ENCODE measurements around the gene C4orf50. TPM values are rescaled to one million over a fixed set of nuclear protein-coding genes. Genes with fewer than 3 reads are reported as not detected.

C4orf50 gene
- total and polyA plus RNA-seq, 7 donors: not detected

DNA sequence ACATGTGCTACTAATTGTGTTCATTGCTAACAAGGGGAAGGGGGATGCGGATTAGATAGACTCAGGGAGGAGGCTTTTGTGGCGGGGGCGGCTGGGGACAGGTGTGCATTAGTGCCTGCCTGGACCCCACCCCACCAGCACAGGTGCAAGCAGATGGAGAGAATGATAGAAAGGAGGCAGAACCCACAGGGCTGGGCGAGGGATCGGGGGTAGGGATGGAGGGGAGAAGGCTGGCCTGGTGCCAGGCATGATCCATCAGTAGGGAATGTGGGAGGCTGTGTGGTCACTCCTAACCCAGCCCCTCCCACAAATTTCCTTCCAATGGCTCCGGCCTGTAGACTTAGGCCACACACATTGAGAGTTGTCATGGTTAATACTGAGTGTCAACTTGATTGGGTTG lies 94.9 kb downstream of the C4orf50 start:
- Histone ChIP-seq H3K9me3 (no peaks in the 10 kb centered on the region), H3K27ac (no peak overlapping the region), H3K4me3 (no peak overlapping the region), H3K27me3 (ENCODE audit: insufficient read depth in 3 of 3, low read length in 2 of 3) (peaks cover 0 to 11% (median 6%) of the 10 kb centered on the region in 3 donors), H3K36me3 (ENCODE audit: insufficient read depth in 1 of 2, low read depth in 1 of 2) (no peaks in the 10 kb centered on the region), H3K4me1 (no peaks in the 10 kb centered on the region)
- ATAC-seq (no peak), DNase-seq (no peak)
- 34 to 49% (median 40%) methylated on average over 6 of the region's 6 CpGs for WGBS, 3 donors
- intact Hi-C loops (cut with DNase I): no loop called here
- no peak for TF ChIP-seq CTCF (IDR thresholded peaks at IDR 0.05)

DNA sequence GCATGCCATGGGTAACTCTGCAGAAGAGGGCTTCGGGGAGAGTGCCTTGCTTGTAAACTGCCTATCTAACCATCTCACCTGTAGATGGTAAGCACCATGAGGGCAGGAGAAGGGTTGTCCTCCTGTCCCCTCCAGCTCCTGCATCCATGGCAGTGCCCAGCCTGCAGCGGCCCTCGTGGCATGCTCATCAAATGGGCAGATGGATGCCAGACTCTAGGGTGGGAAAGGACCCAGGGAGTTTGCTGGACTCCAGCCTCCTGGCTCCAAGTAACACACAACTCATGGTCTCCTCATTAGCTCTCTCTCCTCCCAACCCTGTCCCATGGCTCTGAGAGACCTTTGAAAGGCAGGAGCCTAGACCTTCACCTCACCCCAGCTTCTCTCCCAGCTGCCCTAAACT lies 95.7 kb downstream of the C4orf50 start:
- H3K4me3 ChIP-seq: no peak overlapping the region
- no peak overlapping the region for H3K27ac ChIP-seq
- intact Hi-C loops (cut with DNase I): no loop called here
- DNase-seq (no peak), ATAC-seq (no peak)
- WGBS, 3 donors: 52 to 80% (median 67%) methylated on average over 1 to 3 of the region's 3 CpGs
- no peak for TF ChIP-seq CTCF (IDR thresholded peaks at IDR 0.05)
- H3K36me3 ChIP-seq (ENCODE audit: insufficient read depth in 1 of 2, low read depth in 1 of 2): no peaks in the 10 kb centered on the region
- no peaks in the 10 kb centered on the region for H3K4me1 ChIP-seq
- H3K27me3 ChIP-seq (ENCODE audit: insufficient read depth in 3 of 3, low read length in 2 of 3): peaks cover 0 to 11% (median 6%) of the 10 kb centered on the region in 3 donors
- H3K9me3 ChIP-seq: no peaks in the 10 kb centered on the region

GRCh38 chr4:5921981-5922380 lies 96.2 kb downstream of the C4orf50 start:
- no peaks in the 10 kb centered on the region for H3K9me3 ChIP-seq
- H3K27ac ChIP-seq: no peak overlapping the region
- no peak for DNase-seq
- intact Hi-C loops (cut with DNase I): no loop called here
- H3K36me3 ChIP-seq (ENCODE audit: insufficient read depth in 1 of 2, low read depth in 1 of 2): no peaks in the 10 kb centered on the region
- H3K4me3 ChIP-seq: no peak overlapping the region
- peaks cover 0 to 11% (median 6%) of the 10 kb centered on the region in 3 donors for H3K27me3 ChIP-seq (ENCODE audit: insufficient read depth in 3 of 3, low read length in 2 of 3)
- no peaks in the 10 kb centered on the region for H3K4me1 ChIP-seq
- ATAC-seq: no peak
- WGBS, 3 donors: 35 to 46% (median 41%) methylated on average over 6 of the region's 6 CpGs
- no peak for TF ChIP-seq CTCF (IDR thresholded peaks at IDR 0.05)

DNA sequence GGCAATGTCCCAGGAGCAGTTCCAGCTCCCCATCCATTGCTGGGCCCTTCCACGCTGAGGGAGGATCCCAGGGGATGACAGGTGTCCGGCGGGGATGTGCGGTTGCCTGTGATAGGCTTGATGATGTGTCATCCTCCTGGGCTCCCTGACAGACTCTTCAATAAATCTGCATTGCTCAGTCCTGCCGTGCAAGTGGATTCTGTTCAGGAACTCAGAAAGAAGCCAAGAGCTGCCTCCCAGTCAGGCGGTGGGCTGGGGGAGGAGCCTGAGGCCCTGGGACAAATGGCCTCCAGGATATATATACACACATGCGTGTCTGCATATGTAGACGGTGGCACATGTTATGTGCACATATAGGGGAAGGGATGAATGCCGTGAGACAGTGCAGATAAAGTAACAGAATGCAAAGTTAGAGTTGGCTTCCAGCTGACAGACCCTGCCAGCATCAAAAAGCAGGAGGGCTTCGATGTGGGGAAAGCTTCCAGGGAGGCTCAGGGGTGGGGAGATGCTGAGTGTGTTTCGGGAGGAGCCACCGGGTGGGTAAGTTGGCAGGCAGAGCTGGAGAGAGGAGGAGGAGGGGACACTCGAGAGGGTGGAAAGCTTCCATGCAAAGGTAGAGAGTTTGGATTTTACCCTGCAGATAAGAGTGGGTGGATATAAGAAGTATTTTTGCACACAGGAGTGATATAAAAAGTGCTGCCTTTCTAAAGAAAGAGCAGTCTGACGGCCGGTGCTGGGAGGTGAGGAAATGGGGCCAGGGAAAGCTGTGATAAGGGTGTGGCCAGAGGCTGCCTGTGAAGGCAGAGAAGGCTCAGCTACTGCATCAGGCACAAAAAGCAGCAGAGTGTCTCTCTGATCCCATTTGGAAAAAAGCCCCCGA lies 96.9 kb downstream of the C4orf50 start:
- Histone ChIP-seq H3K27me3 (ENCODE audit: insufficient read depth in 3 of 3, low read length in 2 of 3) (peaks cover 0 to 11% (median 6%) of the 10 kb centered on the region in 3 donors), H3K4me3 (no peak overlapping the region), H3K36me3 (ENCODE audit: insufficient read depth in 1 of 2, low read depth in 1 of 2) (no peaks in the 10 kb centered on the region), H3K9me3 (no peaks in the 10 kb centered on the region), H3K4me1 (no peaks in the 10 kb centered on the region), H3K27ac (no peak overlapping the region)
- WGBS, 3 donors: 15 to 22% (median 20%) methylated on average over 16 of the region's 16 CpGs
- no peak for ATAC-seq
- intact Hi-C loops (cut with DNase I): no loop called here
- no peak for DNase-seq
- no peak for TF ChIP-seq CTCF (IDR thresholded peaks at IDR 0.05)
